Duodenal mucosa (tissue), 2 donors: ENCODE results near the gene HHIP.
"Not testable (repeated sequence)": the region's sequence is repeated elsewhere in the genome, so short reads cannot be mapped to it uniquely, and the experiment has no call there.

Experiments used
- H3K27ac ChIP-seq: one replicate; pipeline ENCODE4 v1.7.0; 2013; ENCODE audit warnings: low read depth, low read length
- H3K27me3 ChIP-seq, 2 donors: one replicate each; pipeline ENCODE4 v1.7.0; 2013; ENCODE audit warnings: low read length in 2 of 2, control low read depth in 1 of 2; ENCODE audit not compliant: insufficient read depth in 2 of 2, control insufficient read depth in 1 of 2
- H3K36me3 ChIP-seq, 2 donors: one replicate each; pipeline ENCODE4 v1.7.0; 2013; ENCODE audit warnings: low read length in 2 of 2, control low read depth in 1 of 2; ENCODE audit not compliant: insufficient read depth in 2 of 2, control insufficient read depth in 1 of 2
- H3K4me1 ChIP-seq, 2 donors: one replicate each; pipeline ENCODE4 v1.7.0; 2013; ENCODE audit warnings: low read length in 2 of 2, control low read depth in 1 of 2; ENCODE audit not compliant: insufficient read depth in 2 of 2, control insufficient read depth in 1 of 2
- H3K4me3 ChIP-seq, 2 donors: one replicate each; pipeline ENCODE4 v1.7.0; 2013; ENCODE audit warnings: low read length in 2 of 2, low read depth in 1 of 2
- H3K9ac ChIP-seq, 2 donors: one replicate each; pipeline ENCODE4 v1.7.0; 2013; ENCODE audit warnings: low read length in 2 of 2, low read depth in 1 of 2
- H3K9me3 ChIP-seq, 2 donors: one replicate each; pipeline ENCODE4 v1.7.0; 2013; ENCODE audit warnings: low read length in 2 of 2, control low read depth in 1 of 2; ENCODE audit not compliant: control insufficient read depth in 1 of 2

The HHIP gene

DNA sequence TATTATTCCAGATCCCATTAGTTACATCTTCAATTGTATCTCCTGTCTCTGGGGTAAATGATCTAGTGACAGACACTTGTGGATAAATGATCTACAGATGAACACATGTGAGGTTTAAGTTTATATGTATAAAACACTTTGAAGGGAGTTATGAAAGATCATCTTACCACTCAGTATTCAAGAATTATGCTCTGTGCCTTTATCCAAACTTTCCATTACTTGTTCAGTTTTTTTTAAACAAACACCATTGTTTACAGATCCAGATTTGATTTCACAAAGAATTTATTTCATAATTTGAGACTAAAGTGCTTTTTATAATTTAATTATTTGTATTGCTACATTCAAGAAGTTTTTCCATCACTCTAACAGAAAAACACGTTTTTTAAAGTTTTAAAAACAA is 142.5 kb downstream of the HHIP start:
- H3K9ac ChIP-seq: no peak overlapping the region
- no peak overlapping the region for H3K27ac ChIP-seq

DNA sequence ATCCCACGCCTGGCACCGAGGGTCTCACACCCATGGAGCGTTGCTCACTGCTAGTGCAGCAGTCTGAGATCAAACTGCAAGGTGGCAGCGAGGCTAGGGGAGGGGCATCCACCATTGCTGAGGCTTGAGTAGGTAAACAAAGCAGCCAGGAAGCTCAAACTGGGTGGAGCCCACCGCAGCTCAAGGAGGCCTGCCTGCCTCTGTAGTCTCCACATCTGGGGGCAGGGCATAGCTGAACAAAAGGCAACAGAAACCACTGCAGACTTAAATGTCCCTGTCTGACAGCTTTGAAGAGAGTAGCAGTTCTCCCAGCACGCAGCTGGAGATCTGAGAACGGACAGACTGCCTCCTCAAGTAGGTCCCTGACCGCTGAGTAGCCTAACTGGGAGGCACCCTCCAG is 146.0 kb downstream of the HHIP start:
- H3K9me3 ChIP-seq, H3K9ac ChIP-seq, H3K4me1 ChIP-seq, H3K27me3 ChIP-seq, H3K27ac ChIP-seq, H3K36me3 ChIP-seq, H3K4me3 ChIP-seq: not testable (repeated sequence)

More for the DNA sequence above, 142.5 kb downstream of the HHIP start:
- no peak overlapping the region for H3K4me3 ChIP-seq
- H3K4me1 ChIP-seq: no peaks in the 10 kb centered on the region
- no peaks in the 10 kb centered on the region for H3K27me3 ChIP-seq
- H3K9me3 ChIP-seq: no peaks in the 10 kb centered on the region
- no peaks in the 10 kb centered on the region for H3K36me3 ChIP-seq
